HL-60 (cell line): ENCODE measurements around the gene SSTR1.

ENCODE experiments used
- DNase-seq, 2 experiments: peaks; one replicate each; pipeline ENCODE4 v3.0.0-alpha.2; 2010 to 2020; ENCODE audit warnings: low read depth in 1 of 2, low spot score in 1 of 2
- H3K27ac ChIP-seq: fragments of 250-450 bp; sonication (Bioruptor Pico); replicated peaks from 2 replicates; pipeline ENCODE4 v1.5.1; 2020; ENCODE audit warnings: mild to moderate bottlenecking, moderate library complexity
- H3K27me3 ChIP-seq: fragments of 250-450 bp; sonication (Bioruptor Pico); 2 replicates; pipeline ENCODE4 v1.5.1; 2021; ENCODE audit warnings: mild to moderate bottlenecking, moderate library complexity; ENCODE audit not compliant: insufficient read depth, poor library complexity, severe bottlenecking
- H3K4me3 ChIP-seq: replicated peaks from 2 replicates; pipeline ENCODE4 v1.5.1; 2011; ENCODE audit warnings: mild to moderate bottlenecking, control low read depth, low read length; ENCODE audit not compliant: insufficient read depth
- CTCF ChIP-seq: IDR thresholded peaks from one replicate; pipeline ENCODE4 v1.5.1; 2011; ENCODE audit warnings: low read length, control low read depth, inconsistent platforms; ENCODE audit not compliant: insufficient read depth
- GABPA ChIP-seq: IDR thresholded peaks from 2 replicates; pipeline ENCODE4 v1.6.1; 2012; ENCODE audit warnings: low read depth
- POLR2AphosphoS5 ChIP-seq: IDR thresholded peaks from 2 replicates; pipeline ENCODE4 v1.6.1; 2012; ENCODE audit warnings: low read depth
- REST ChIP-seq: IDR thresholded peaks from 2 replicates; pipeline ENCODE4 v1.6.1; 2012; ENCODE audit warnings: low read depth; ENCODE audit not compliant: insufficient replicate concordance
- SPI1 ChIP-seq: IDR thresholded peaks from 2 replicates; pipeline ENCODE4 v1.6.1; 2012; ENCODE audit warnings: low read depth, mild to moderate bottlenecking, borderline replicate concordance

SSTR1 gene

GRCh38 chr14:38217553-38217952 is 9.8 kb downstream of the SSTR1 start:
- DNase-seq: no peak
- TF ChIP-seq SPI1: no peak
- TF ChIP-seq CTCF: no peak
- TF ChIP-seq POLR2AphosphoS5: no peak
- TF ChIP-seq REST: no peak
- TF ChIP-seq GABPA: no peak

GRCh38 chr14:38221077-38221476 is 13.4 kb downstream of the SSTR1 start:
- Histone ChIP-seq H3K4me3 (no peak overlapping the region), H3K27me3 (no peaks in the 10 kb centered on the region), H3K27ac (no peak overlapping the region)
- no peak for TF ChIP-seq SPI1
- no peak for TF ChIP-seq REST
- TF ChIP-seq POLR2AphosphoS5: no peak
- no peak for TF ChIP-seq CTCF
- TF ChIP-seq GABPA: no peak
- DNase-seq: no peak

More at GRCh38 chr14:38217553-38217952, 9.8 kb downstream of the SSTR1 start:
- Histone ChIP-seq H3K4me3 (no peak overlapping the region), H3K27me3 (no peaks in the 10 kb centered on the region), H3K27ac (no peak overlapping the region)

GRCh38 chr14:38224338-38224737 is 16.6 kb downstream of the SSTR1 start:
- TF ChIP-seq REST (no peak), POLR2AphosphoS5 (no peak), GABPA (no peak), SPI1 (no peak), CTCF (no peak)
- no peaks in the 10 kb centered on the region for H3K27me3 ChIP-seq
- H3K4me3 ChIP-seq: no peak overlapping the region
- H3K27ac ChIP-seq: no peak overlapping the region
- DNase-seq: no peak
